Chondrocyte (in vitro differentiated cells): Measurements from ENCODE around the gene ZIK1. TPM values are rescaled to one million over a fixed set of nuclear protein-coding genes. Genes with fewer than 3 reads are reported as not detected.

ENCODE experiments used
- DNase-seq: peaks from one replicate; pipeline ENCODE4 v3.0.0; 2021; ENCODE audit warnings: mixed read lengths, low spot score
- H3K27ac Mint-ChIP-seq: one replicate; pipeline ENCODE4 v1.8.0; 2021; ENCODE audit warnings: mild to moderate bottlenecking, moderate library complexity, mixed read lengths; ENCODE audit not compliant: unreplicated experiment
- H3K27me3 Mint-ChIP-seq: 2 replicates; pipeline ENCODE4 v1.8.0; 2021; ENCODE audit warnings: low read depth, mixed read lengths
- H3K36me3 Mint-ChIP-seq: 2 replicates; pipeline ENCODE4 v1.8.0; 2021; ENCODE audit warnings: low read depth, mixed read lengths
- H3K4me1 Mint-ChIP-seq: 2 replicates; pipeline ENCODE4 v1.8.0; 2021; ENCODE audit warnings: low read depth, mild to moderate bottlenecking, mixed read lengths
- H3K4me3 Mint-ChIP-seq: one replicate; pipeline ENCODE4 v1.8.0; 2021; ENCODE audit warnings: mild to moderate bottlenecking, moderate library complexity, mixed read lengths; ENCODE audit not compliant: unreplicated experiment
- H3K9me3 Mint-ChIP-seq: 2 replicates; pipeline ENCODE4 v1.8.0; 2021; ENCODE audit warnings: low read depth, mixed read lengths
- CTCF ChIP-seq: fragments of 200-600 bp; sonication (generic); IDR thresholded peaks from 2 replicates; pipeline ENCODE4 v1.5.0; 2021; ENCODE audit warnings: antibody characterized with exemption, mild to moderate bottlenecking, moderate library complexity
- total RNA-seq: library from RNA; stranded (reverse); gene quantifications from 3 replicates; pipeline ENCODE4 v1.2.1, GENCODE V29; 2021

ZIK1 gene
- total RNA-seq, 1 donor from 2014 or later: 5.5 TPM

GRCh38 chr19:57632987-57633831 is 49.3 kb downstream of the ZIK1 start, which contains the start of gene ZNF211:
Gene ZNF211 (plus strand): TSS chr19:57633168. CDS start chr19:57633347, 179 bp downstream.
- peak; percentile 13 for TF ChIP-seq CTCF
- Mint-ChIP-seq H3K4me1 (peaks cover 18% of the 10 kb centered on the region), H3K36me3 (peaks cover 34% of the 10 kb centered on the region)

GRCh38 chr19:57633832-57634131 is 49.8 kb downstream of the ZIK1 start:
- H3K27me3 Mint-ChIP-seq: no peaks in the 10 kb centered on the region
- peak overlapping the region; percentile 80 for H3K27ac Mint-ChIP-seq
- no peak for TF ChIP-seq CTCF
- peaks cover 18% of the 10 kb centered on the region for H3K4me1 Mint-ChIP-seq
- peak overlapping the region; percentile 84 for H3K4me3 Mint-ChIP-seq
- peaks cover 40% of the 10 kb centered on the region for H3K36me3 Mint-ChIP-seq
- DNase-seq: no peak
- peaks cover 35% of the 10 kb centered on the region for H3K9me3 Mint-ChIP-seq

More at GRCh38 chr19:57632987-57633831, 49.3 kb downstream of the ZIK1 start, which contains the start of gene ZNF211:
- Mint-ChIP-seq H3K27me3 (no peaks in the 10 kb centered on the region), H3K9me3 (peaks cover 29% of the 10 kb centered on the region), H3K4me3 (peak within 1 kb of the TSS; percentile 84), H3K27ac (peak within 1 kb of the TSS; percentile 80)
- DNase-seq: peak; percentile 95

- peaks cover 69% of the 10 kb centered on the region for H3K36me3 Mint-ChIP-seq
- no peak overlapping the region for H3K27ac Mint-ChIP-seq
- no peak overlapping the region for H3K4me3 Mint-ChIP-seq
- H3K4me1 Mint-ChIP-seq: peaks cover 18% of the 10 kb centered on the region
- peaks cover 57% of the 10 kb centered on the region for H3K9me3 Mint-ChIP-seq
- no peak for TF ChIP-seq CTCF
- H3K27me3 Mint-ChIP-seq: no peaks in the 10 kb centered on the region
- no peak for DNase-seq
Observed at GRCh38 chr19:57637379-57637778, 53.4 kb downstream of the ZIK1 start.

- Mint-ChIP-seq H3K4me1 (no peaks in the 10 kb centered on the region), H3K27ac (no peak overlapping the region), H3K9me3 (peaks cover 50% of the 10 kb centered on the region), H3K27me3 (no peaks in the 10 kb centered on the region), H3K4me3 (no peak overlapping the region), H3K36me3 (peaks cover 58% of the 10 kb centered on the region)
- no peak for DNase-seq
- TF ChIP-seq CTCF: no peak
Observed at GRCh38 chr19:57641715-57642234, 57.8 kb downstream of the ZIK1 start.

GRCh38 chr19:57642396-57643046 is 58.6 kb downstream of the ZIK1 start:
- H3K4me1 Mint-ChIP-seq: no peaks in the 10 kb centered on the region
- DNase-seq: no peak
- H3K4me3 Mint-ChIP-seq: no peak overlapping the region
- H3K27ac Mint-ChIP-seq: no peak overlapping the region
- H3K27me3 Mint-ChIP-seq: no peaks in the 10 kb centered on the region
- TF ChIP-seq CTCF: no peak
- peaks cover 50% of the 10 kb centered on the region for H3K36me3 Mint-ChIP-seq
- peaks cover 42% of the 10 kb centered on the region for H3K9me3 Mint-ChIP-seq
